Stimulated activated CD8-positive, alpha-beta memory T cell treated with anti-CD3 and anti-CD28 coated beads, Interleukin-4, amount 100 ng/mL, for 4 hours (primary cell): ENCODE data around the gene CPA2.
"Not testable (repeated sequence)": the region's sequence is repeated elsewhere in the genome, so short reads cannot be mapped to it uniquely, and the experiment has no call there.

Experiments
- DNase-seq, 2 donors: peaks; one replicate each; pipeline ENCODE4 v3.0.0-alpha.2; 2020; ENCODE audit warnings: low read depth in 2 of 2, low spot score in 1 of 2

CPA2 gene

GRCh38 chr7:130304878-130305277 lies 38.2 kb downstream of the CPA2 start:
- no peak for DNase-seq

GRCh38 chr7:130305433-130306042 lies 38.9 kb downstream of the CPA2 start:
- DNase-seq, result no peak

- no peak for DNase-seq
Observed at GRCh38 chr7:130309986-130310385, 43.3 kb downstream of the CPA2 start.

- DNase-seq, result no peak
Observed at GRCh38 chr7:130314305-130314704, 47.6 kb downstream of the CPA2 start.

- no peak for DNase-seq
Observed at GRCh38 chr7:130319541-130319940, 52.9 kb downstream of the CPA2 start.

- DNase-seq, result not testable (repeated sequence)
Observed at GRCh38 chr7:130321542-130322229, 55.0 kb downstream of the CPA2 start.

GRCh38 chr7:130322615-130323014 lies 56.0 kb downstream of the CPA2 start:
- DNase-seq, result no peak

- DNase-seq, result no peak
Observed at GRCh38 chr7:130324306-130324943, 57.8 kb downstream of the CPA2 start.

GRCh38 chr7:130329681-130330080 lies 63.0 kb downstream of the CPA2 start:
- DNase-seq, result no peak

- no peak for DNase-seq
Observed at GRCh38 chr7:130332259-130333053, 65.8 kb downstream of the CPA2 start.

GRCh38 chr7:130333832-130334231 lies 67.2 kb downstream of the CPA2 start:
- DNase-seq, result no peak

GRCh38 chr7:130334274-130334673 lies 67.6 kb downstream of the CPA2 start:
- no peak for DNase-seq

GRCh38 chr7:130337410-130337971 lies 70.8 kb downstream of the CPA2 start:
- DNase-seq, result no peak

- DNase-seq, result no peak
Observed at GRCh38 chr7:130338233-130338632, 71.6 kb downstream of the CPA2 start.
